KMS-11 (cell line): ENCODE data around the gene NINJ2.

Source experiments
- H2AFZ ChIP-seq: fragments of 200-600 bp; sonication (generic); 2 replicates; pipeline ENCODE4 v1.6.1; 2016; ENCODE audit warnings: antibody characterized with exemption, mixed run types, low read depth
- H3K27ac ChIP-seq: fragments of 200-600 bp; sonication (generic); 2 replicates; pipeline ENCODE4 v1.6.1; 2016; ENCODE audit warnings: mild to moderate bottlenecking, mixed run types
- H3K27me3 ChIP-seq: fragments of 200-600 bp; sonication (generic); 2 replicates; pipeline ENCODE4 v1.6.1; 2017; ENCODE audit warnings: mild to moderate bottlenecking, low read depth, mixed run types, moderate library complexity; ENCODE audit not compliant: insufficient read depth
- H3K36me3 ChIP-seq: fragments of 200-600 bp; sonication (generic); 2 replicates; pipeline ENCODE4 v1.6.1; 2017; ENCODE audit warnings: mild to moderate bottlenecking, mixed run types; ENCODE audit not compliant: insufficient read depth
- H3K4me1 ChIP-seq: fragments of 200-600 bp; sonication (generic); 2 replicates; pipeline ENCODE4 v1.6.1; 2016; ENCODE audit warnings: mild to moderate bottlenecking, low read depth, mixed run types; ENCODE audit not compliant: poor library complexity, severe bottlenecking
- H3K4me2 ChIP-seq: fragments of 200-600 bp; sonication (generic); 2 replicates; pipeline ENCODE4 v1.7.0; 2016; ENCODE audit warnings: mild to moderate bottlenecking, mixed run types
- H3K4me3 ChIP-seq: fragments of 200-600 bp; sonication (generic); IDR thresholded peaks from 2 replicates; pipeline ENCODE4 v1.6.1; 2017; ENCODE audit warnings: low read depth, low read length, mixed read lengths; ENCODE audit not compliant: insufficient read depth
- H3K79me2 ChIP-seq: fragments of 200-600 bp; sonication (generic); 2 replicates; pipeline ENCODE4 v1.6.1; 2016; ENCODE audit warnings: low read depth, mixed run types; ENCODE audit not compliant: insufficient read depth
- H3K9ac ChIP-seq: fragments of 200-600 bp; sonication (generic); 2 replicates; pipeline ENCODE4 v1.6.1; 2016; ENCODE audit warnings: mild to moderate bottlenecking, mixed run types
- H4K20me1 ChIP-seq: fragments of 200-600 bp; sonication (generic); 2 replicates; pipeline ENCODE4 v1.6.1; 2016; ENCODE audit warnings: mild to moderate bottlenecking, mixed run types; ENCODE audit not compliant: insufficient read depth
- TF ChIP-seq, protein P1 (sequence below): fragments of 200-600 bp; sonication (generic); conservative IDR thresholded peaks from 2 replicates; pipeline ENCODE4 v1.6.1; 2017; ENCODE audit warnings: low read depth, mild to moderate bottlenecking, antibody characterized with exemption, low read length, moderate library complexity, mixed read lengths

Gene NINJ2

DNA sequence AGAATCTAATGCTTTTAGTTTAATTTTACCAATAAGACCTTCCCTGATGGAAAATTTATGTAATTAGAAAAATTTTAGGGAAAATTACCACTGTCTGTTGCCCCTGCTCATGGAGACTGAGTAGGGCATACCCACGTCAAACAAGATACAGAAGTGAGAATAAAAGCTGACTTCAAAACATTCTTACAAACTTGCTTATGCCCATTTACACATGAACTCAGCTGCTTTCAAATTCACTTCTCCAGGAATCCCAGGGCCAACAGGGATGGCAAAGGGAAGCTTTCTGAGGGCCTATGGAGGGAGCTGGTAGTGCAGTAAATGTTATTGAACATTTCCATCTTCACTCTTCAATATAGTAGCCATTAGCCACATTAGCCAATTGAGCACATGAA lies 4.8 kb upstream of the NINJ2 start:
- Histone ChIP-seq H2AFZ (no peak overlapping the region), H3K4me1 (peaks cover 16% of the 10 kb centered on the region), H3K27ac (no peak overlapping the region), H3K79me2 (no peaks in the 10 kb centered on the region), H3K9ac (no peak overlapping the region), H3K4me3 (no peak overlapping the region), H3K27me3 (no peaks in the 10 kb centered on the region), H3K4me2 (no peak overlapping the region), H4K20me1 (no peaks in the 10 kb centered on the region), H3K36me3 (no peaks in the 10 kb centered on the region)
- TF ChIP-seq, protein P1, sequence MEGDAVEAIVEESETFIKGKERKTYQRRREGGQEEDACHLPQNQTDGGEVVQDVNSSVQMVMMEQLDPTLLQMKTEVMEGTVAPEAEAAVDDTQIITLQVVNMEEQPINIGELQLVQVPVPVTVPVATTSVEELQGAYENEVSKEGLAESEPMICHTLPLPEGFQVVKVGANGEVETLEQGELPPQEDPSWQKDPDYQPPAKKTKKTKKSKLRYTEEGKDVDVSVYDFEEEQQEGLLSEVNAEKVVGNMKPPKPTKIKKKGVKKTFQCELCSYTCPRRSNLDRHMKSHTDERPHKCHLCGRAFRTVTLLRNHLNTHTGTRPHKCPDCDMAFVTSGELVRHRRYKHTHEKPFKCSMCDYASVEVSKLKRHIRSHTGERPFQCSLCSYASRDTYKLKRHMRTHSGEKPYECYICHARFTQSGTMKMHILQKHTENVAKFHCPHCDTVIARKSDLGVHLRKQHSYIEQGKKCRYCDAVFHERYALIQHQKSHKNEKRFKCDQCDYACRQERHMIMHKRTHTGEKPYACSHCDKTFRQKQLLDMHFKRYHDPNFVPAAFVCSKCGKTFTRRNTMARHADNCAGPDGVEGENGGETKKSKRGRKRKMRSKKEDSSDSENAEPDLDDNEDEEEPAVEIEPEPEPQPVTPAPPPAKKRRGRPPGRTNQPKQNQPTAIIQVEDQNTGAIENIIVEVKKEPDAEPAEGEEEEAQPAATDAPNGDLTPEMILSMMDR = no peak

- TF ChIP-seq, protein P1 = no peak
- Histone ChIP-seq H3K4me3 (no peak overlapping the region), H3K79me2 (no peaks in the 10 kb centered on the region), H3K4me1 (peaks cover 16% of the 10 kb centered on the region), H3K36me3 (no peaks in the 10 kb centered on the region), H3K4me2 (0 out of 2 replicates have a peak overlapping the region, but pooled peaks have one; percentile 22), H4K20me1 (no peaks in the 10 kb centered on the region), H3K27ac (no peak overlapping the region), H3K27me3 (no peaks in the 10 kb centered on the region), H2AFZ (peak overlapping the region; percentile 15; the same call in 1 of the 2 replicates), H3K9ac (no peak overlapping the region)
These were observed 3.6 kb upstream of the NINJ2 start for GRCh38 chr12:666766-667308.

DNA sequence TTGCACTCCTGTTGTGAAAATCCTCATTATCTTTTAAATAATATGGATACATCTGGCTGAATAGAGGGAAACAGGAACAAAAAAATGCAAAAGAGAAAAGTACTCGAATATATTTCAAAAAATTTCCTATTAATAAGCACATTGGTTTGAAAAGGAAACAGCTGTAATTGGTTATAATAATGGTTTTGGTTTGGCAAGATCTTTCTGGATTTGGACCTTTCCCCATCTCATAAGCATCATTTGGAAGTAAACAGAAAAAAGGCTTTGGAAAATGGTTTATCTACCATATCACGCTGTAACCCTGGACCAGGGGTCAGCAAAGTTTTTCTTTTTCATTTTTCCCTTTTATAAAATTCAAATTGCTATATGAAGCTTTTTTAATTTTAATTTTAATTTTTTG lies 2.8 kb upstream of the NINJ2 start:
- H3K27ac ChIP-seq = no peak overlapping the region
- TF ChIP-seq, protein P1 = no peak

GRCh38 chr12:664779-665092 lies 1.5 kb upstream of the NINJ2 start:
- peaks cover 16% of the 10 kb centered on the region for H3K4me1 ChIP-seq
- TF ChIP-seq, protein P1 = no peak
- no peak overlapping the region for H3K4me3 ChIP-seq
- no peaks in the 10 kb centered on the region for H3K27me3 ChIP-seq
- H3K9ac ChIP-seq = no peak overlapping the region
- H4K20me1 ChIP-seq = no peaks in the 10 kb centered on the region
- no peak overlapping the region for H2AFZ ChIP-seq
- H3K4me2 ChIP-seq = no peak overlapping the region
- no peaks in the 10 kb centered on the region for H3K36me3 ChIP-seq
- H3K27ac ChIP-seq = no peak overlapping the region
- no peaks in the 10 kb centered on the region for H3K79me2 ChIP-seq

More for the DNA sequence above, 2.8 kb upstream of the NINJ2 start:
- H3K36me3 ChIP-seq = no peaks in the 10 kb centered on the region
- H4K20me1 ChIP-seq = no peaks in the 10 kb centered on the region
- no peak overlapping the region for H3K9ac ChIP-seq
- H3K4me3 ChIP-seq = no peak overlapping the region
- no peak overlapping the region for H3K4me2 ChIP-seq
- no peaks in the 10 kb centered on the region for H3K27me3 ChIP-seq
- H3K4me1 ChIP-seq = peaks cover 16% of the 10 kb centered on the region
- no peaks in the 10 kb centered on the region for H3K79me2 ChIP-seq
- no peak overlapping the region for H2AFZ ChIP-seq
